HepG2 (cell line): ENCODE measurements around the gene A4GNT. TPM values are rescaled to one million over a fixed set of nuclear protein-coding genes. Genes with fewer than 3 reads are reported as not detected.

Experiments
- CEBPB ChIP-seq: IDR thresholded peaks from 2 replicates; pipeline ENCODE4 v1.6.1; 2011; ENCODE audit warnings: low read depth, low read length, improper control_type of control experiment, borderline replicate concordance
- HNRNPLL ChIP-seq: fragments of 200-400 bp; formaldehyde crosslinking; IDR thresholded peaks from 2 replicates; pipeline ENCODE4 v1.6.1; 2017; ENCODE audit warnings: mild to moderate bottlenecking, low read depth, low read length; ENCODE audit not compliant: poor library complexity, severe bottlenecking
- HNRNPUL1 ChIP-seq: fragments of 200-400 bp; formaldehyde crosslinking; IDR thresholded peaks from 2 replicates; pipeline ENCODE4 v1.6.1; 2017; ENCODE audit warnings: low read depth, mild to moderate bottlenecking, low read length, moderate library complexity
- KLF16 ChIP-seq, 2 experiments: sonication (generic) in 1 of 2; formaldehyde crosslinking in 1 of 2; IDR thresholded peaks; 2 replicates each; pipeline versions ENCODE4 v1.6.1 to v1.8.0; 2016 to 2023; ENCODE audit warnings: missing genetic modification reagents in 2 of 2, missing compliant biosample characterization in 1 of 2
- PHF8 ChIP-seq: sonication (generic); formaldehyde crosslinking; IDR thresholded peaks from 2 replicates; pipeline ENCODE4 v1.5.0; 2020; ENCODE audit warnings: missing genetic modification reagents
- SAP130 ChIP-seq: IDR thresholded peaks from 2 replicates; pipeline ENCODE4 v1.6.1; 2016; ENCODE audit warnings: low read depth
- SMC3 ChIP-seq: IDR thresholded peaks from 2 replicates; pipeline ENCODE4 v1.6.1; 2011; ENCODE audit warnings: low read length, improper control_type of control experiment
- SMYD3 ChIP-seq: sonication (generic); formaldehyde crosslinking; IDR thresholded peaks from 2 replicates; pipeline ENCODE4 v1.8.1; 2023; ENCODE audit warnings: mild to moderate bottlenecking, missing genetic modification reagents
- SRY ChIP-seq: sonication (generic); formaldehyde crosslinking; IDR thresholded peaks from 2 replicates; pipeline ENCODE4 v1.8.0; 2022; ENCODE audit warnings: mild to moderate bottlenecking, missing genetic modification reagents
- ZKSCAN5 ChIP-seq: sonication (generic); formaldehyde crosslinking; IDR thresholded peaks from 2 replicates; pipeline ENCODE4 v1.5.1; 2020; ENCODE audit warnings: mild to moderate bottlenecking, missing genetic modification reagents
- ZMYM4 ChIP-seq: sonication (generic); formaldehyde crosslinking; IDR thresholded peaks from 2 replicates; pipeline ENCODE4 v1.8.1; 2023; ENCODE audit warnings: mild to moderate bottlenecking, missing genetic modification reagents
- ZNF605 ChIP-seq: sonication (generic); formaldehyde crosslinking; IDR thresholded peaks from 2 replicates; pipeline ENCODE4 v1.8.0; 2022; ENCODE audit warnings: mild to moderate bottlenecking, missing genetic modification reagents
- ZNF792 ChIP-seq: IDR thresholded peaks from 2 replicates; pipeline ENCODE4 v1.6.1; 2016
- ZNF878 ChIP-seq: sonication (generic); formaldehyde crosslinking; IDR thresholded peaks from 2 replicates; pipeline ENCODE4 v1.8.1; 2023; ENCODE audit warnings: mild to moderate bottlenecking, missing genetic modification reagents, moderate library complexity
- polyA plus RNA-seq, 8 experiments: library from polyadenylated mRNA; depleted of rRNA in 3 of 8; stranded (reverse) in 7 of 8; unstranded in 1 of 8; fragments of >200 nt; fragmentation: Illumina TruSeq in 4 of 8; extraction: Trizol in 4 of 8; gene quantifications; 2 replicates each; pipeline versions ENCODE4 v1.2.1 to v1.2.3, GENCODE V29; 2011 to 2016; ENCODE audit warnings: low read depth in 4 of 8, missing spikeins in 1 of 8, mixed read lengths in 1 of 8; ENCODE audit not compliant: insufficient read depth in 1 of 8
- total RNA-seq, 5 experiments: library from RNA; depleted of rRNA; stranded (reverse); fragments of >200 nt; fragmentation: Illumina TruSeq; extraction: Trizol; gene quantifications; 2 replicates each; pipeline ENCODE4 v1.2.3, GENCODE V29; 2016; ENCODE audit warnings: low read depth in 1 of 5
- TF ChIP-seq, protein P1 (sequence below), 2 experiments: sonication (generic) in 1 of 2; formaldehyde crosslinking in 1 of 2; IDR thresholded peaks; 2 replicates each; pipeline versions ENCODE4 v1.4.0 to v1.6.1; 2018 to 2020; ENCODE audit warnings: missing genetic modification reagents in 2 of 2, borderline replicate concordance in 1 of 2, low read depth in 1 of 2, mild to moderate bottlenecking in 1 of 2, missing biosample characterization in 1 of 2
- TF ChIP-seq, protein P2 (sequence below): sonication (generic); formaldehyde crosslinking; IDR thresholded peaks from 2 replicates; pipeline ENCODE4 v1.4.0; 2020; ENCODE audit warnings: missing genetic modification reagents, borderline replicate concordance
- TF ChIP-seq, protein P3 (sequence below), 2 experiments: fragments of 450-650 bp in 1 of 2; sonication (generic) in 1 of 2; formaldehyde crosslinking in 1 of 2; IDR thresholded peaks; 2 replicates each; pipeline versions ENCODE4 v1.6.1 to v1.8.0; 2016 to 2022; ENCODE audit warnings: antibody characterized with exemption in 1 of 2, mild to moderate bottlenecking in 1 of 2, missing genetic modification reagents in 1 of 2

Gene A4GNT
- total and polyA plus RNA-seq, 2 of the 13 experiments (the other 11 are each of a cell fraction or from before 2014, with no cell fraction given): not detected

DNA sequence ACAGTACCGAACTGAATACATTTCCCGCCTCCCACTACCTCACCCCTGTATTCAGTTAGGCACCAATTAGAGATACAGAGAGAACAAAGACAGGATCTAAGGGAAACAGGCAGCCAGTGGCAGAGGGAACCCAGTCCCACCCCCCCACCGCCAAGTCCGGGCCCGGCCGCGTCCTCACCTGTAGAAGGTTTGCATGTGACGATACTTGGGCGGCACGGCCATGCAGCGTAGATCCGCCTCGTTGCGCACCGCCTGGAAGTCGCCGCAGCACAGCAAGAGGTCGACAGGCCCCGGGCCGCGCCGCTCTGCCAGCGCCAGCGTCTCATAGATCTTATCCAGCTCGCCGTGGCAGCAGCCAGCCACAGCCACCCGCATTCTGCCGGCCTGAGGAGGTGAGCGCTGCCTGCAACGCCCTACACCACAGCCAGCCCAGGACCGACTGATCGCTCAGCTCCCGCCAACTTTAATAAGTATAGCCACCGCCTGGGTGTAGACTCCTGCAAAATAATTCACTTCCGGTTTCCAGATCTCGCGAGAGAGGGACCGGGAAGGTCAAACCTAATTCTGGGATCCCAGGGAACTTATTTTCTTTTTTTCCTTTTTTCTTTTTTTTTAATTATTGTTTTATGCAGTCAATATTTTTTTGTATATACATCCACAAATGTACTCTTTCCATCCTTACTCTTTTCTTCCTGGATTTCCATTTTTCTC is 42.4 kb upstream of the A4GNT start, which contains the start of gene DBR1 (continued):
- TF ChIP-seq SMYD3 (0 out of 2 replicates have a peak, but pooled peaks have one; percentile 24), HNRNPUL1 (no peak), ZNF605 (peak; percentile 28; the same call in 1 of the 2 replicates), ZKSCAN5 (peak; percentile 58), PHF8 (CRISPR knock-in tag) (peak; percentile 97), SAP130 (peak; percentile 87), ZNF792 (CRISPR knock-in tag) (peak; percentile 51; the same call in 1 of the 2 replicates), SMC3 (no peak), HNRNPLL (peak; percentile 87), CEBPB (no peak), ZMYM4 (peak; percentile 75), KLF16 (CRISPR knock-in tag; IDR thresholded peaks at IDR 0.05) (0 out of 4 replicates have a peak, but pooled peaks of 1 of the 2 experiments have one; percentile 39), ZNF878 (CRISPR knock-in tag) (peak; percentile 67; the same call in 1 of the 2 replicates), SRY (CRISPR knock-in tag) (peak; percentile 80)
- TF ChIP-seq, protein P1, sequence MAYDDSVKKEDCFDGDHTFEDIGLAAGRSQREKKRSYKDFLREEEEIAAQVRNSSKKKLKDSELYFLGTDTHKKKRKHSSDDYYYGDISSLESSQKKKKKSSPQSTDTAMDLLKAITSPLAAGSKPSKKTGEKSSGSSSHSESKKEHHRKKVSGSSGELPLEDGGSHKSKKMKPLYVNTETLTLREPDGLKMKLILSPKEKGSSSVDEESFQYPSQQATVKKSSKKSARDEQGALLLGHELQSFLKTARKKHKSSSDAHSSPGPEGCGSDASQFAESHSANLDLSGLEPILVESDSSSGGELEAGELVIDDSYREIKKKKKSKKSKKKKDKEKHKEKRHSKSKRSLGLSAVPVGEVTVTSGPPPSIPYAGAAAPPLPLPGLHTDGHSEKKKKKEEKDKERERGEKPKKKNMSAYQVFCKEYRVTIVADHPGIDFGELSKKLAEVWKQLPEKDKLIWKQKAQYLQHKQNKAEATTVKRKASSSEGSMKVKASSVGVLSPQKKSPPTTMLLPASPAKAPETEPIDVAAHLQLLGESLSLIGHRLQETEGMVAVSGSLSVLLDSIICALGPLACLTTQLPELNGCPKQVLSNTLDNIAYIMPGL (CRISPR knock-in tag; IDR thresholded peaks at IDR 0.05; ENCODE audit: borderline replicate concordance in 1 of 2, low read depth in 1 of 2): peak; percentile 51 to 73
- TF ChIP-seq, protein P2, sequence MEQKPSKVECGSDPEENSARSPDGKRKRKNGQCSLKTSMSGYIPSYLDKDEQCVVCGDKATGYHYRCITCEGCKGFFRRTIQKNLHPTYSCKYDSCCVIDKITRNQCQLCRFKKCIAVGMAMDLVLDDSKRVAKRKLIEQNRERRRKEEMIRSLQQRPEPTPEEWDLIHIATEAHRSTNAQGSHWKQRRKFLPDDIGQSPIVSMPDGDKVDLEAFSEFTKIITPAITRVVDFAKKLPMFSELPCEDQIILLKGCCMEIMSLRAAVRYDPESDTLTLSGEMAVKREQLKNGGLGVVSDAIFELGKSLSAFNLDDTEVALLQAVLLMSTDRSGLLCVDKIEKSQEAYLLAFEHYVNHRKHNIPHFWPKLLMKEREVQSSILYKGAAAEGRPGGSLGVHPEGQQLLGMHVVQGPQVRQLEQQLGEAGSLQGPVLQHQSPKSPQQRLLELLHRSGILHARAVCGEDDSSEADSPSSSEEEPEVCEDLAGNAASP (CRISPR knock-in tag): peak; percentile 52; the same call in 1 of the 2 replicates
- TF ChIP-seq, protein P3, sequence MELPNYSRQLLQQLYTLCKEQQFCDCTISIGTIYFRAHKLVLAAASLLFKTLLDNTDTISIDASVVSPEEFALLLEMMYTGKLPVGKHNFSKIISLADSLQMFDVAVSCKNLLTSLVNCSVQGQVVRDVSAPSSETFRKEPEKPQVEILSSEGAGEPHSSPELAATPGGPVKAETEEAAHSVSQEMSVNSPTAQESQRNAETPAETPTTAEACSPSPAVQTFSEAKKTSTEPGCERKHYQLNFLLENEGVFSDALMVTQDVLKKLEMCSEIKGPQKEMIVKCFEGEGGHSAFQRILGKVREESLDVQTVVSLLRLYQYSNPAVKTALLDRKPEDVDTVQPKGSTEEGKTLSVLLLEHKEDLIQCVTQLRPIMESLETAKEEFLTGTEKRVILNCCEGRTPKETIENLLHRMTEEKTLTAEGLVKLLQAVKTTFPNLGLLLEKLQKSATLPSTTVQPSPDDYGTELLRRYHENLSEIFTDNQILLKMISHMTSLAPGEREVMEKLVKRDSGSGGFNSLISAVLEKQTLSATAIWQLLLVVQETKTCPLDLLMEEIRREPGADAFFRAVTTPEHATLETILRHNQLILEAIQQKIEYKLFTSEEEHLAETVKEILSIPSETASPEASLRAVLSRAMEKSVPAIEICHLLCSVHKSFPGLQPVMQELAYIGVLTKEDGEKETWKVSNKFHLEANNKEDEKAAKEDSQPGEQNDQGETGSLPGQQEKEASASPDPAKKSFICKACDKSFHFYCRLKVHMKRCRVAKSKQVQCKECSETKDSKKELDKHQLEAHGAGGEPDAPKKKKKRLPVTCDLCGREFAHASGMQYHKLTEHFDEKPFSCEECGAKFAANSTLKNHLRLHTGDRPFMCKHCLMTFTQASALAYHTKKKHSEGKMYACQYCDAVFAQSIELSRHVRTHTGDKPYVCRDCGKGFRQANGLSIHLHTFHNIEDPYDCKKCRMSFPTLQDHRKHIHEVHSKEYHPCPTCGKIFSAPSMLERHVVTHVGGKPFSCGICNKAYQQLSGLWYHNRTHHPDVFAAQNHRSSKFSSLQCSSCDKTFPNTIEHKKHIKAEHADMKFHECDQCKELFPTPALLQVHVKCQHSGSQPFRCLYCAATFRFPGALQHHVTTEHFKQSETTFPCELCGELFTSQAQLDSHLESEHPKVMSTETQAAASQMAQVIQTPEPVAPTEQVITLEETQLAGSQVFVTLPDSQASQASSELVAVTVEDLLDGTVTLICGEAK (IDR thresholded peaks at IDR 0.05): no peak
- TF ChIP-seq, protein P3 (CRISPR knock-in tag; IDR thresholded peaks at IDR 0.05): 0 out of 2 replicates have a peak, but pooled peaks have one; percentile 27
